AG10803 (cell line): ENCODE measurements around the gene TFPT.

Experiments used
- DNase-seq: peaks from one replicate; pipeline ENCODE4 v3.0.0; 2010; ENCODE audit warnings: low read depth
- H3K4me3 ChIP-seq: 2 replicates; pipeline ENCODE4 v1.5.1; 2011; ENCODE audit warnings: mild to moderate bottlenecking, low read length, control low read depth
- TF ChIP-seq, protein P1 (sequence below): conservative IDR thresholded peaks from 2 replicates; pipeline ENCODE4 v1.5.1; 2011; ENCODE audit warnings: mild to moderate bottlenecking, low read length, control low read depth, inconsistent platforms

The TFPT gene

DNA sequence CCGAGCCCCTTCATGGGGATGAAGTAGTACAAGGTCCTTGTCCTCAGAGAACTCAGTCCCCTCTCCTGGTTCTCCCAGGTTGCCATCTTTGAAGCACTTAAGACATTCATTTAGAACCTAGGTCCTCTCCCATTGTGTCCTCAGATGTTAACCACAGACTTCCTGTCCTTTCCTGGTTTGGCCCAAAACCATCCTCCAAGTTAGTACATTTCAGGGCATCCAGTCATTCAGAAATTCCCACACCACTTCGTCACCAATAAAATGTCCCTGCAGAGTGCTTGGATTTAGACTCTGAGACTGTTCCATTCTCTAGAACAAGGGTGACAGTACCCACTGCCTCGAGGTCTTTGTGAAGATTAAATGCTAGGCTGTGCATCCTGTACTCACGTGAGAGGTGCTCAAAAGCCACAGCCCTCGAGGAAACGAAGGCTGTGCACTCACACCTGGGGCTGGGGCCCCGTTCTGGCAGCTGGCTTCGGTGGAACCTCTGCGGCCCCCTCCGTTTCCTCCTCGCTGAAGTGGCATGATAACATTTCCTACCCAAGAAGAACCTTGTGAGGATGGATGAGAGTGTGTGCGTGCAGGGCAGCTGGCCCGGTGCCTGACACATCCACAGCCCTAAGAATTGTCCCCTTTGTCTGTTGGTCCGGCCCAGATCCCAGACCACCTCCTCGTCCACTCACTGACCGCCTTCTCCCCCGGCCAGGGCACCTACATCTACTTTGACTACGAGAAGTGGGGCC lies 39.3 kb upstream of the TFPT start:
- DNase-seq: peak; percentile 66
- TF ChIP-seq, protein P1, sequence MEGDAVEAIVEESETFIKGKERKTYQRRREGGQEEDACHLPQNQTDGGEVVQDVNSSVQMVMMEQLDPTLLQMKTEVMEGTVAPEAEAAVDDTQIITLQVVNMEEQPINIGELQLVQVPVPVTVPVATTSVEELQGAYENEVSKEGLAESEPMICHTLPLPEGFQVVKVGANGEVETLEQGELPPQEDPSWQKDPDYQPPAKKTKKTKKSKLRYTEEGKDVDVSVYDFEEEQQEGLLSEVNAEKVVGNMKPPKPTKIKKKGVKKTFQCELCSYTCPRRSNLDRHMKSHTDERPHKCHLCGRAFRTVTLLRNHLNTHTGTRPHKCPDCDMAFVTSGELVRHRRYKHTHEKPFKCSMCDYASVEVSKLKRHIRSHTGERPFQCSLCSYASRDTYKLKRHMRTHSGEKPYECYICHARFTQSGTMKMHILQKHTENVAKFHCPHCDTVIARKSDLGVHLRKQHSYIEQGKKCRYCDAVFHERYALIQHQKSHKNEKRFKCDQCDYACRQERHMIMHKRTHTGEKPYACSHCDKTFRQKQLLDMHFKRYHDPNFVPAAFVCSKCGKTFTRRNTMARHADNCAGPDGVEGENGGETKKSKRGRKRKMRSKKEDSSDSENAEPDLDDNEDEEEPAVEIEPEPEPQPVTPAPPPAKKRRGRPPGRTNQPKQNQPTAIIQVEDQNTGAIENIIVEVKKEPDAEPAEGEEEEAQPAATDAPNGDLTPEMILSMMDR: no peak
- no peak overlapping the region for H3K4me3 ChIP-seq

DNA sequence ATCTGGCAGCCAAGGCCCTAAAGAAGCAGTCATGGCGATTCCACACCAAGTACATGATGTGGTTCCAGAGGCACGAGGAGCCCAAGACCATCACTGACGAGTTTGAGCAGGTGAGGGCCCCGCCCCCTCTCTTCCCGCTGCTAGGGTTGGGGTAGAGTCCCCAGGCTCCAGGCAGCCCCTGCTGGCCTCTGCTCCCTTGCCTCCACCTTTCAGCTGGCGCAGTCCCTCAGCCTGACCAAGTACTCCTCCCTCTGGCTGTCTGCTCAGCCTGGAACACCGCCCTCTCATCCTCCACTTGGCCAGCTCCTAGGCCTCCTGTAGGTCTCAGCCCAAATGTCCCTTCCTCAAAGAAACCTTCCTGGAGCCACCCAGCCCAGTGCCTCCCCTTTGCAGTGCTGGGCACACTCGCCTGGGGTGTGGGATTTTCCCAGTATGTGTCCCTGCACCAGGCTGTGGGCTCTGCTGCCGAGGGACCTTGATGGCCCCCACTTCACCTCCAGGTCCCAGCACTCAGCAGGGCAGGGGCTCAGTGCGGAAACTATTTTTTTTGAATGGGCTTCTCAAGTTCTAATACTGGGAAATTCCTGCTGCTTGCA lies 38.4 kb upstream of the TFPT start:
- no peak overlapping the region for H3K4me3 ChIP-seq
- TF ChIP-seq, protein P1: no peak
- DNase-seq: no peak

DNA sequence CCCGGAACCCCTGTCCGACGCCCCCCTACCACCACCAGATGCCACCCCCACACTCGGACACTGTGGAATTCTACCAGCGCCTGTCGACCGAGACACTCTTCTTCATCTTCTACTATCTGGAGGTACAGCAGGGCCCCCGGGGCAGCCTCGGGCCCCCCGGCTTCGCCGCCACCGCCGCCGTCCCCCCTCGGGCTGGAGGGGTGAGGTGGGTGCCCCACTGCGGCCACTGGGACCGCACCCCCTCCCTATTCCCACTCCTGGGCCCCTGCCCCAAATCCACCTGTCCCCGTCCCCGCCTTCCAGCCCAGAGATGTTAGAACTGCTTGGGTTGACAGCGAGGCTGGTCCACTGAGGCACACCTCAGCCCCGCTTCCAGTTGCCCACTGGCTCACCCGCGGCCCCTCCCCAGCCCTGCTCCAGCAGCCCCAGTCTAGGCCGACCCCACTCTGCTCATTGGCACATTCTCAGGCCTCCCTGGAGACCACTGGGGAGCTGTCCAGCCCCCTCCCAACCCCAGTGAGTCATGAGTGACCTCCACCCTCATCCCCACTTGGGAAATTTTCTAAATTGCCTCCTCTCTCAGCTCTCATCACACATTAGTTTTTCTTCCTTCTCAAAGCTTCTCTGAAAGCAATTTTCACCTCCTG lies 37.5 kb upstream of the TFPT start:
- DNase-seq: no peak
- TF ChIP-seq, protein P1: no peak
- no peak overlapping the region for H3K4me3 ChIP-seq

DNA sequence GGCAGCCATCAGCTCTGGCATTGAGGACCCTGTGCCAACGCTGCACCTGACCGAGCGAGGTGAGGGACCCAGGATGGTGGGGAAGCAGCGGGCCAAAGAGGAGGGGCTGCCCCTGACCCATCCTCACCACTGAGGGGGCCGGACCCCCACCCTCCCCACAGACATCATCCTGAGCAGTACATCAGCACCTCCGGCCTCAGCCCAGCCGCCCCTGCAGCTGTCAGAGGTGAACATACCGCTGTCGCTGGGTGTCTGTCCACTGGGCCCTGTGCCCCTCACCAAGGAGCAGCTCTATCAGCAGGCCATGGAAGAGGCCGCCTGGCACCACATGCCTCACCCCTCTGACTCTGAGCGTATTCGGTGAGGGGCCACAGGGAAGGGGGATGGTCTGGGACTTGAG lies 36.8 kb upstream of the TFPT start:
- H3K4me3 ChIP-seq: no peak overlapping the region
- DNase-seq: no peak
- TF ChIP-seq, protein P1: no peak

DNA sequence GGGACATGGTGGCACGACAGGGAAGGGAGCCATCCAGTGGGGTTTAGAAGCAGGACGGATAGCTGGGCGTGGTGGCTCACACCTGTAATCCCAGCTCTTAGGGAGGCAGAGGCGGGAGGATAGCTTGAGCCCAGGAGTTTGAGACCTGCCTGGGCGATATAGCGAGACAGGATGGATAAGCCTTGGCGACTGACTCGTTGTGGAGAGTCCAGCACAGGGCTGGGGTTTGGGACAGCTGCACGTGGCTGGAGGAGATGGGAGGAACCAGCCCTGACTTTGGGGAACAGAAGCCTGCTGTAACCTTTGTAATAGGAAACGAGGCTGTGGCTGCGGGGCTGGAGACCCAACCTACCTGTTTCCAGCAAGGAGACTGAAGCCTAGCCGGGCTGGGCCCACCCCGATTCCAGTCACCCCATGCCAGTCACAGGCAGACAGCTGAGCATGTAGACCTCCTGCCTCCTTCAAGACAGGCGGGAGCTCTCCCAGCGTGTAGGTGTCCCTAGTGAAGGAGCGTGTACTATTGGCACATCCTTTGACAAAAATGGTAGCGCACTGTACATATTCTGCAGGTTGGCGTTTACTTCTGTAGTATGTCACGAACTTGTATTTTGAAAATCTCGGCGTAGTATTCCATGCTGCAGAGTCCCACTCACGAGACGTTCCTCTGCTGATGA lies 36.0 kb upstream of the TFPT start:
- TF ChIP-seq, protein P1: no peak
- H3K4me3 ChIP-seq: no peak overlapping the region
- no peak for DNase-seq

DNA sequence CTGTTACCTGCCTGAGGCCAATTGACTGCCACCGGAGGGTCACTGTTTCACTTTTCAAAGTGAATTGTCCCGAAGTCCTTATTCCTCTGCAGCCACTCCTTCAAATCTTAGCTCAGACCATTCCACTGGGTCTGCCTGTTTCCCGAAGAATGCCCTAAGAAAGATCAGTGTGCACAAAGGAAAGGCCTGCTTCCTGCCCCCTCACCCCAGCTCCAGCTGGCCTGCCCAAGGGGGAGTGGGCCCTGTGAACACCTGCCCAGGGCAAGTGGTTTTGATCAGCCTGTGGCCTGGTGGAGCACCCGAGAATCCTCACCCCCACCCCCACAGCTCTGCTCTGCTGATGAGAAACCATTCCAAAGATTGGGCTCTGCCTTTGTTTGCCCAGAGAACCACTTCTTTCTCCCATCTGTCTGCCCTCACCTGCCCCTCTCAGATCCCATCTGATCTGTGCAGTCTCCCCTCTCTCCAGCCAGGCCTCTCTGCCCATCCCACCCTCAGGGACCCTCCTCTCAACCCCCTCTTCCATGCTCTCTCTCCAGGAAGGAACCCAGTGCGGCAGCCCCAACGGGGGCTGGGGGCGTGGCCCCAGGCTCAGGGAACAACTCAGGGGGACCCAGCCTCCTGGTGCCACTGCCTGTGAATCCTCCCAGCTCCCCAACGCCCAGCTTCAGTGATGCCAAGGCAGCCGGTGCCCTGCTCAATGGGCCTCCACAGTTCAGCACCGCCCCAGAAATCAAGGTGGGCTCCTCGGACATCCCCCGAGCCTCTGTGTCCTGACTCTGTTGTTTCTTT lies 33.8 kb upstream of the TFPT start:
- no peak for DNase-seq
- H3K4me3 ChIP-seq: no peak overlapping the region
- TF ChIP-seq, protein P1: no peak
